Measurements from ENCODE around the gene MFAP4.

MFAP4 gene

DNA sequence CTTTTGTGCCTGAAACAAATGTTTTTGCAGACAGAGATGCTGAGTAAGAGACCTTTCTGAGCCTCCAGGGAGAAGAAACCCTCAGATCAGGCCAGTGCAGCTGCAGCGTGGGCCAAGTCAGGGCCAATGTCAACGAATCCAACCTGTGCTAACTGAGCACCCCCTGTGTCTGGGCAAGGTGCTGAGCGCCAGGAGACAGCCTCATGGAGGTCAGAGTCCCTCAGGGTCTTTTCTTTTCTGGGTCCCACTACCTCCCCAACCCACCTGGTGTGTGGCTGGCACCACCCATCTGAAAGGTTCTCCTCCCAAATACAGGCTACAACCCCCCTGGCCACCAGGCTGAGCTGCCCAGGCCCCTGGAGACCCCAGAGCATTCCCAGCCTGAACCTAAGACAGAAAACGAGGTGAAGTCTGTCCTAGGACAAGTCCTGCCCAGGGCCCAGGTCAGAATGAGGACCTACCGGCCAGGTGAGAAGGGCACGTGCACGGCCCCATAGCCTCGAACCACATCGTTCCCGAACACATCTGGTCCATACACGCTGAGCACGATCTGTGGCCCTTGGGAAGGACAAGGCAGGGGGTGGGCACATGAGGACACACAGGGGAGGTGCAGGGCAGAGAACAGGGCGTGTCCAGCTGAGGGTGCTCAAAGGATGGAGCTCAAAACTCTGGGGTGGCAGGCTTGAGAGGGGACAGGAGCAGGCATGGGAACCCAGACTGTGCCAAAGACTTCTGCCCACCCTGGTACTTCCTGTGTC is 39.5 kb downstream of the MFAP4 start:
- no peak for DNase-seq

DNA sequence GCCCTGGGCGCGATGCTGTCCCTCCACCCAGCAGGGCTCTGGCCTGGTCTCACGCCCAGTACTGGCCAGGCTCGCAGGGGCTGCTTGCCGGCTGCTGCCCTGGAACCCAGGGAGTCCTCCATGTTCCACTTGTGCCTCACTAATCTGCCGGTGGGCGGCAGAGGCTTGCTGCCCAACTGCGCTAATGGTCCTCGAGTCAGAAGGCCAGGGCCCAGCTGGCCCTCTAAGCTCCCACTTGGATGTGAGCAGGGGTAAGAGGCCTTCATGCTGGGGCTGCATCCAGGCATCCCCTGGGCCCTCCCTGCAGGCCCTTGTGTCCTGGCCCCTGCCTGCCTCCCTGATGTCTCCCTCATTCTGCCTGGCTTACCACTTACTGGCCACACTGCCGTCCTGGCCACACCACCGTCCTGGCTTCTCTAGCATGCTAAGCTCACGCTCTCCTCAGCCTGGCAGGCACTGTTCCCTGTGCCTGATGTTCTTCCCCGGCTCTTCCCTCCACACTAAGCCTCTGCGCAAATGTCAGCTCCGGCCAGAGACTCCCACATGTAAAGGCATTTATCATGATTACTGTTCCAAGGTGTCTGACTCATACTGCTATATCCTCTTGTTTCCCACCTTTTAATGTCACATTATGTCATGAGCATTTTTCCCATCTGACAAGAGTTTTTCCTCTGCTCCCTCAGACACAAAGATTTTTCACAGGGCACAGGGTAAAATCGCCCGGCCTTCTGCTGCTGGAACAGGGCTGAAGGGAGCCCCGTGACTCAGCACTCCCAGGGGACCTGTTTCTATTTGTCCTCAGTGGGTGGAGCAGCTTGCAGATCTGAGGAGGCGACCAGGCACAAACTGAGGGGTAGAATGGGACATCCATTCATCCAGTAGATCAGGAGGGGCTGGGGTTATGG is 40.4 kb downstream of the MFAP4 start:
- no peak for DNase-seq

DNA sequence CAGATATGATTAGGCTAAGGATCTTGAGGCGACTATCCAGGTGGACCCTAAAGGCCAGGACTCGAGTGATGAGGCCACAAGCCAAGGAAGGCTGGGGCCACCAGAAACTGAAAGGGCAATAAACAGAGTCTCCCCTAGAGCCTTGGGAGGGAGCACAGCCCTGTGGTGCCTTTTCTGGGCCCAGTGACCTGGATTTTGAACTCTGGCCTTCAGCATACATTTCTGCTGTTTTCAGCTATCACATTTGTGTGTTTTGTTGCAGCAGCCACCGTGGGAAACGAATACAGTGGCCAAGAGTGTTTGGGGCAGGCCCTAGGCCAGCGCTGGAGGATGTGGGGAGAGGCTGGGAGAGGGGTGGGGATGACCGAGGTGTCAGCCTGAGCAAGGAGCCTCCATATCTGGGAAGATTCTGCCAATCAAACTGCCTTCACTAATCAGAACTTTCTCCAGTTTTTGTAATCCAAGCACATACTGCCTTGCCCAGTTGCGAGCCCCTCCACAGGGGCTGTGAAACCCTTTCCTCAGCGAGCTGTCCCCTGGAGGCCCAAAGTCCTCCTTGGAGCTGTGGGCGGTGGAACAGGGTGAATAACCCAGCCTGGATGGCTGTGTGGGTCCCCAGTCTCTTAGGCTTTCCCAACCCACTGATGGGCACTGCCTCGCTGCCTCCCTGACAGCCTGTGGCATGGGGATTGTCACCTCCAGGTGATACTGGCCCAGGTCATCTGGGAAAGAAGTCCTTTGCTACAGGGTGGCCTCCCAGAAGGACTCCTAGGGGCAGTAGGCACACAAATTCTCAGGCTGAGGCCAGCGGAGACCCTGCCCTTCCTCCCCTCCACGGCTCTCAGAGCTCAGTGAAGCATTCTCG is 41.3 kb downstream of the MFAP4 start:
- no peak for DNase-seq

DNA sequence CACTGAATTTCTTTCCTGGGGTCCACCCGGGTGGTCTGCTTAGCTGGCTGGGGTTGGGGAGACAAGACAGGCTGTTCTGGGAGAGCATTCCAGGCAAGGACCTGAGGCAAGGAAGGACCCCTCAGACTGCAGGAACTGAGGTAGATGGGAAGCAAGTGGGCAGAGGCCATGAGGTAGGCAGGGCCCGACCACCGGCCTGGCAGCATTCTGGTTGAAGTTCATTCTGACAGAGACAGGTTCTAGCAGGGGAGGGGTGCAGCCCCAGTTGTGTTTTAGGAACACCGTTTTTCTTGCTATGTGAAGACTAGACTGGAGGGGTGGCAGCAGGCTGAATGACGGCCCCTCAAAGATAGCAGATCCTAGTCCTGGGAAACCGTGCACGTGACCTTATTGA is 41.9 kb downstream of the MFAP4 start:
- no peak for DNase-seq

DNA sequence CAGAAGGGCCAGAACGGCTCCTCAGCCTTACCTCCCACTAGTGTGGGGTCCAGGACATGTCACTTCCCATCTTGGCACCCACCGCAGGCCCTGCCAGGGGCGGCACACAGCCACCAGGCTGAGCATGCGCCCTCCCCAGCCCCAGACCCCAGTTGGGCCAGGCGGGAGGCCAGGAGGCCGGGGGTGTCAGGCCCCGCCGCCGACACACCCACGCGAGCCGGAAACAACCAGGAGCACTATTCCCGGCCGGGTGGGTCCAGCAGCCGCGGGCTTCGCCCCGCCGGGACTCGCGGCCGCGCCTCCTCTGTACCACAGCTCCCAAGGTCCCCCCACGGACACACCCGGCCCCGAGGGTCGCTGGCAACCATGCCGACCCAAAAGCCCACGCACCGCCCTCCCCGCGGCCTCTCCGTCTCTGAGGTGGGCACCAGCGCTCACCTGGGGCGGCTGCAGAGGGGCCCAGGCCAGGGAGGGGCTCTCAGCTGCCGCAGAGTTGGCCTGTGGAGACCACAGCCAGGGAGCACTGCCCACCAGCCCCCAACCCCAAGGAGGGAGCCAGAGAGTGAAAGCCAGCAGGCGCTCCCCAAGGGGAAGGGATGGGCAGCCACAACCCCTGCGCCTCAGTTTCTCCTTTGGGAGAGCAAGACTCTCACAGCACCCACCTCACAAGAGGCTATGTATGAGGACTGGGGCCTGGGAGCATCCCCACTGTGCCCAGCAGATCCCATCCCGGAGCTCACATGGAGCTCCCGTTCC is 42.5 kb downstream of the MFAP4 start:
- DNase-seq, result no peak

DNA sequence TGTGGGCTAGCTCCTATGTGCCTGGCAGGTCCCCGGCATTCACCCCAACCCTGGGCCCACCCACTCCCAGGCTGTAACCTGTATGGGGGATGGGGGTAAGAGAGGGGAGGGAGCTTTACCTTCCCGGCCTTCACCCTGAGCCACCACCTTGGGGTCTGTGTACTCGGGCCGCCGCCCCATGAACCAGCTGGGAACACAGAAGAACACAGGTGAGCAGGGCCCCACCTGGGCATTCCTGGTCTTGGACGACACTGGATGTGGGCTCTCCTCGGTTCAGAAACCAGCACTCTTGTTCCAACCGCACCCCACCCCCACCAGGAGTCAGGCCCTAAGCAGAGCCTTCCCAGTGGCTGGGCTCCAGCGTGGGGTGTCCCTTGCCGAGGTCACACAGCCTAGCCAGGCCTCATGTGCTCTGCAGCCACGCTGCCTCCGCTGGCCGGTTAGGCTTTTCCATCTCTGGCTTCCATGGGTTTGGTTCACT is 43.3 kb downstream of the MFAP4 start:
- DNase-seq, result no peak

DNA sequence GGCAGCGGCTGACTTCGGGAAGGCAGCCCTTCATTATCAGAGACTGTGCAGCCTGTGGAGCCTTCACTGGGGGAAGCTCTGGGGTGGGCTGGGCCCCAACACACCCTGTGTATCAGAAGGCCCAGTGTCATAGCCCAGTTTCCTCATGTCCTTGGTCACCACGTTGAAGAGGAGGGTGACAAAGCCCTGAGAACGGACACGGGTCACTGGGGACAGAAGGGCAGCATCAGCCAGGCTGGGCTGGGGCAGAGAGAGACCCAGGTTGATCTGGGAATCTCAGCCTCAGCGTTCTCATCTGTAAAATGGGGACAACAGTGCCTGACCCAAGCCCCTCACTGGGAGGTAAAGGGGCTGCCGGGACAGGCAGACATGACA is 43.7 kb downstream of the MFAP4 start:
- DNase-seq, result no peak

DNA sequence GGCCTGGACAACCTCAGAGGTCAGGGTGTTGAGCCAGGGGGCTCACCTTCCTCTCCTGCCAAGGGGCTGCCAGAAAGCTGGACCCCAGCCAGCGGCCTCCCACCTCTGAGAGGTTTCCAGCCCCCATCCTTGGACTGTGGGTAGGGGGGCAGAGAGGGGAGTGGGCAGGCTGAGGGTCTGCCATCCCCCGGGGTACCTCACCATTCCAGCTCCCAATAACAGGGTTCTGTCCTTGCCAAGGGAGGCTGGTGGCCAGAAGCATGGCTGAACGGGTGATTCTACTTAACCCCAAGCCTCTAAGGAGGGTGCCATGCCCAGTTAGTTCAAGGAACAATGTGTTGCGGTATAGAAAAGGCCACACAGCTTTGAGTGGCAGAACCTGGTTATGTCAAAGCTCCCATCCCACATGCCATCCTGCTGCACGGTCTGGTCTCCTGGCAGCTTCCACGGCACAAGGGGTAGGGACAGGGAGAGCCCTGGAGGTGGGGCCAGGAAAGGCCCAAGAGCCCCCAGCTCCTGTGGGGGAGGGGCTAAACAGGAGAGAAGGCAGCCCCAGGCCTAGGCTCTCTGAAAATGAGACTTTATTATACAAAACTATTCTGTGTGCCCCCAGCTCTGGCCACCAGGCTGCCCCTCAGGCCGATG is 44.3 kb downstream of the MFAP4 start:
- DNase-seq, result no peak

DNA sequence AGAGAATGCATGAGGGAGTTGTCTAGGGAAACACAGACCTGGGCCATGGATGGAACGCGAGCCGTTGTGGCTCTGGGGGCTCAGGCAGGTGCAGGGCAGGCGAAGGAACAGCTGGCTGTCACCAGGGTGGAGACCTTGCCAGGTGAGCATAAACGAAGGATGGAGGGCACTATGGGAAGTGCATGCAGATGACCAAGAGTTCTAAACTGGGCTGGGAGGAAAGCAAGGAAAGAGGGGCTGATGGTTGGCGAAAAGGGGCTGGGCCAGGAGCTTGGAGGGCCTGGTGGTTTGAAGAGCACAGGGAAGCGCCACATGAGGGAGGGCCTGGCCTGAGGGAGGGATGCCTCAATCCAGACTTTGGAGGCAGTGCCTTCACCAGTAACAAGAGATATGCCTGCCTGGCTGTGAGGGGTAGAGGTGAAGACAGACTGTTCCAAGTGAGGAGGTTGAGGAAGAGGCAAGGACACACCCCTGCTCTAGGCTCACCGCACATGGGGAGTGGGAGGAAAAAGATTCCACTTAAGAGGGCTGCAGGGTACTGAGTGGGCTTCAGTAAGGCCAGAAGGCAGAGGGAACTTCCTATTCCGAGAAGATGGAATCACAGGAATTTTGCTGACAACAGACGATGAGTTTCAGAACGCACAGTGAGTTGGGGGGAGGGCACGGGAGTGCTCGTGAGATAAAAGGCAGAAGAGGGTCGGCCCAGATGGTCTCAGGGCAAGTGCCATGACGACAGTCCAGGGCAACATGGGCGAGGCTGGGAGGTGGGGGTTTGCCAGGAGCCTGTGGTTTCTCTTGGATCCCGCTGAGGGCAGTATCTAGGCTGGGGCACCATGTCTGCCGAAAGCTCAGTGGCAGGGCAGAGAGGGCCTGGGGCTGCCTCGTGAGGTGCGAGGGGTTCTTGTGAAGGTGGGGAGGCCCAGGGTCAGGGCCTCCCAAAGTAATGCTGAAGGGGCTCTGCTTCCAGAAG is 45.1 kb downstream of the MFAP4 start:
- DNase-seq, result no peak

DNA sequence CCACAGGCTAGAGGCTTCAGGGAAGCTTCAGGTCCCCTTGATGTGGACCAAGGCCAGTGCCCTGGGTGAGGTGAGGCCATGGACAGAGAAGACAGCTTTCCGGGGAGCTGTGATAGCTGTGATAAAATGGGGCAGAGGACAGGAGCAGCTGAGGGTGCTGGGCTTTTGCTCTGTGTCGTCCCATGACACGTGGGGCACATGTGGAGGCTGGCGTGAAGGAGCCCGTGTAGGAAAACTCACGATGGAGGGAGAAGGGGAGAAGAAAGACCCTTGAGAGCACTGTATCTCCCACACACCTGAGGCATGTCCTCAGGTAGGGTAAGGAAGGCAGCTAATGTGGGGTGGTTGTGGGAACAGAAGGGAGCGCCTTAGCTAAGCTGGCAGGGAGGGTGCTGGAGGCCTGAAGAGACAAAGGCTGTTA is 45.8 kb downstream of the MFAP4 start:
- DNase-seq, result no peak

DNA sequence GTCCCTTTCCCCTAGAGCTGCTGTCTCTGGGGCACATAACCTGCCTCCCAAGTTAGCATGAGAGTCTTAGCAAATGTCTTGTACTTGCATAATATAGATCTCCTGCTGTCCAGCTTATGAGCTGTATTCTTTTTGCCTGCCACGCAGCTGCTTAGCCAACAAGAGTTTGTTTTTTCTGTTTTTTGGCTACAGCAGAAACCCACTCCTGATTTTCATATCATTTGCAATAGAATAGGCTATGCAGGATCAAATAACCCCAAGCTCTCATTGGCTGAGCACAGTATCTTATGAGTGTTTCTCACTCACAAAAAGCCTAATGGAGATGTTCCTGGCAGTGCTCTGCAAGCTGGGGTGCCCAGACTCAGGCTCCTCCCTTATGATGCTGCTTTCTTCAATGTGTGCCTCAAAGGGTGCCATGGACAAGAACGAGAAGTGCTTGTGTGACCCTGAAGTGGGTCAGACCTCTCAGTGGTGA is 47.6 kb downstream of the MFAP4 start:
- DNase-seq, result no peak

DNA sequence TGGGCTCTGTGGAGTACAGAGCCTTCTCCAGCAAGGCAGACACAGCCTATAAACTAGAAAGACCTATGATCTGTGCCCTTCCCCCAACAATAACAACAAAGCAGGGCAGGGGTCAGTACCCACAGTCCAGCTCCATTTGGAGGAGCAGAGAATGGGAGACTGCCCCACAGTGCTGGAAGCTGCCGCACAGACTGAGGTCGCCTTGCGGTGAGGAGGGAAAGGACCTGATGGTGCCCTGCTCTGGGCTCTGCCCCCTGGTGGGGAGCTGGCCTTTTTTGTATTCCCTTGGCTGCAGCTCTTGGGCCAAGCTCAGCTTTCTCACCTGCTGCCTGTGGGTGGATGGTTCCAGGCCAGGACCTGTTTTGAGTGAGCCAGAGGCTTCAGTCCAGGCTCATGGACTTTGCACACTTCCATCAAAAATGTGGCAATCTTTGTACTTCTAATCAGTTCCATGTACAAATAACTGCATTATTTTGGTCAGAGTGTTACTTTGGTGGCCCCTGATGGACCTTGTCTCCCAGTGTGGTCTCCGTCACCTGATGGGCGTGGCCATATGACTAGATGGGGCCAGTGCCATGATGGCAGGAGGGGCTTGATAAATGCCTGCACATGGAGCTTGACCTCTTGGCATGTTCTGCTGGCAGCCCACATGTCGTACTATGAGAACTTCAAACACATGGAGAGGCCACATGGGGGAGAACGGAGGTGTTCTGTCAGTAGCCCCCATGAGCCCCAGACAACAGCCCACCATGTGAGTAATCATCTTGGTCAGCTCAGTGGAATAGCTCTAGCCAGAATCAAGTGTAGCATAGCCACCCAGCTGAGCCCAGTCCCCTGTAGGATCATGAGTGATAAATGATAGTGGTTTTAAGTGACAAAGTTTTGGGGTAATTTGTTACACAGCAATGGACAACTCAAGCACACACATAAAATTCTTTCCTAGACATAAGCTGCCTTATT is 48.7 kb downstream of the MFAP4 start:
- no peak for DNase-seq

DNA sequence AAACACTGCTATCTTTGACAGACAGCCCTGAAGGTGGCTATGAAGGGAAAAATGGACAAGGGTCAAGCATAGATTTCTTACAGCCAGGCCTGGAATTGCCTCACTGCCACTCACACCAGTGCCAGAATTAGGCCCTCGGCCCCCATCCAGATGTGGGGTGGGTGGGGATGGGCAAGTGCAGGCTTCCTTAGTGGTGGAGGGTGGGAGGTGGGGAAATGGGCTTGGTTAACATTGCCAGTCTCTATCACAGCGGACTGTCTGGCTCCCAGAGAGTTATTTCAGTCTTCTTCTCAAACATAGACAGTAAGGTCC is 49.3 kb downstream of the MFAP4 start:
- no peak for DNase-seq

DNA sequence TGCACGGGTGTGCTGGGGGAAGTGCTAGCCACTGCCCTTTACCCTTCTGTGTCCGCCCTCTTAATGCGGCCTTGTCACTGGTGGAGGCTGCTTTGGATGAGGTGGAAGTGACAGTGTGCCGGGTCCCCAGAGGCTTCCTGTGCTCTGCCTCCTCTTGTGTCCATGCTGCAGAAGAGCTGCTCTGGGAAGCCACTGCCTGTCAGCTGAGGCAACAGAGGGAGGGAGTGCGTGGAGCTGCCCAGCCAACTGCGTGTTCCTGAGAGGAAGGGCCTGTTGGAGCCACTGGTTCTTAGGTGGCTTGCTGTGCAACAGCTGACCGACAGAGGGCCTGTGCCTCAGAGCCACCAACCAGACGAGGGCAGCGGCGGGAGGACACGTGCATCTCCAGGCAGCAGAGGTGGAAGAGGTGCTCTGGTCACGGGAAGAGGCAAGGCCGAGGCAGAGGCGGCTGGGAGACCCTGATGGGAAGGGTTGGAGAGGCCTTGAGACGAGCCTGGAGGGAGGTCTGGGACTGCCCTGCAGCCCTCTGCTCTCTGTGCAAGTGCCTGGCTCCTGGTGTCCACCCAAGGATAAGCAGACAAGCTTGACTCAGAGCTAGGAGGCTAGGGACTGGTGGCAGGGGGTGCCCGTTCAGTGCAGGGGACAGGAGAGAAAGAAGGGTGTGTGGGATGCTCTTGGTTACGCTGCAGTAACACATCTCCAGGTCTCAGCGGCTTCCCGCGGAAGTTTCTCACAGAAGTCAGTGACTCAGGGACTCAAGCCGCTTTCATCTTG is 49.9 kb downstream of the MFAP4 start:
- DNase-seq, result no peak

DNA sequence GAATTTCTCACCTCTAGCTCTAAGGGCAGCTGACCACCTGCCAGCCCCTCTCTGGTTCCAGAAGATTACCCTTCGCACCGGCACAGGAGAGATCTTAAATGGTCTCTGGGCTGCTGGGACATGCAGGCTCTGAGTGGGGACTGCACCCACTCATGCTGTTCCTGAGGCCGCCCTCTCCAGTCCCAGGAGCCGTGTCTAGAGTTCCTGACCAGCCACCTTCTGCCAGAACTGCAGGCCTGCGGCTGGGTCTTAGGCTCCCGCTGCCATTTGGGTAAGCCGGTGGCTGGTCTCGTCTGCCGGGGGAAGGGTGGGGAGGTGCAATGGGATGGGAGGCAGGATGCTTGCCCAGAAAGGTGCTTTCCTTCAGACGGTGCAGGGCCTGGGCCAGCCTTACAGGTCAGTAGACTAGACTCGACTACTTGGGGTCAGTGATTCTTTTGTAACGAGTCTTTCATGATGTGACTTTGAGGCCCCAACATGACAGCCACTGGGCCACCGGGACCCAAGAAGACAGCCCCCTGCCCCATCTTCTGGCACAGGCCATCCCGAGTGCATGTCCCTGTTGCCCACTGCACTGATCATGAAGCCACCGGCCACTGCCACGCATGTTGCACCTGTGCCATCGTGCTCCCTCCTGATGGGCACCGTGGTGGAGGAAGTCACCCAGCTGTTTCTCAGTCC is 50.9 kb downstream of the MFAP4 start:
- DNase-seq, result no peak

DNA sequence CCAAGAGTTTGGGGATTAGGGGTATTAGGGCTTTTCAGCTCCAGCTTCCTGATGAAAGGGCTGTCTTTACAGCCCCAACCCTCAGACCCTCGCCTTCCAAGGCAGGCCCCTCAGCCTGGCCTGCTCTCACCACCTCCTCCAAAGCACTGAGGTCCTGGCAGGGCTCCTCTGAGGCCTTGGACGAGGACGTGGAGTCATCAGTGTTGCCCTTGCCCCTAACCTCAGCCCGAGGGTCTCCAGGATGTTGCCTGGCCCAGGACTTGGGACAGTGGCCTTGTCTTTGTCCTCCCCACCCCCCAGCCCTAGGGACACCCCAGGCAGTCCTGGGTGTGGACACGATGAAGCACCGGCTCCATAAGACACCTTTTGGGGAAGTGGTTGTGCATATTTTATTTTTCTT is 52.7 kb downstream of the MFAP4 start:
- DNase-seq, result no peak

DNA sequence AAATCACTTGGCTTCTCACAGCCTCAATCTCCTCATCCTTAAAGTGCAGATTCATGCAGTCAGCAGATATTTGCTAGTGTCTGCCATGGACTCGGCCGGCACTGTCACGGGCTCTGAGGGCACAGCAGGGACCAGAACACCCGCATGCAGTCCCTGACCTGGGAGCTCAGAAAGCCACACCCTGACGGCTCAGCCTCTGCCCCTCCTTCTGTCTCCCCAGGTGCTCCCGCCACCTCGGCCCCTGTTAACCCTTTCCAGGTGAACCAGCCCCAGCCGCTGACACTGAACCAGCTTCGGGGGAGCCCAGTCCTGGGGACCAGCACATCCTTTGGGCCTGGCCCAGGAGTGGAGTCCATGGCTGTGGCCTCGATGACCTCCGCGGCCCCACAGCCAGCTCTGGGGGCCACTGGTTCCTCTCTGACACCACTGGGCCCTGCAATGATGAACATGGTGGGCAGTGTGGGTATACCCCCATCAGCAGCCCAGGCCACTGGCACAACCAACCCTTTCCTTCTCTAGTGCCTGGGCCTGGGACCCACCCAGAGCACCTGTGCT is 53.2 kb downstream of the MFAP4 start:
- DNase-seq, result no peak

Data from GDM1 (cell line).